Liver (tissue), 9 donors: ENCODE measurements around the gene EPC2. TPM values are rescaled to one million over a fixed set of nuclear protein-coding genes. Genes with fewer than 3 reads are reported as not detected.

Source experiments
- DNase-seq: peaks from one replicate; pipeline ENCODE4 v3.0.0-alpha.2; 2017; ENCODE audit warnings: low spot score
- H3K27ac ChIP-seq, 2 donors: one replicate each; pipeline ENCODE4 v1.7.0; 2013; ENCODE audit warnings: inconsistent platforms in 2 of 2, low read length in 2 of 2, control low read depth in 1 of 2, low read depth in 1 of 2, mild to moderate bottlenecking in 1 of 2
- H3K27me3 ChIP-seq, 4 donors: one replicate each; pipeline versions ENCODE4 v1.6.1 to v1.7.0; 2013; ENCODE audit warnings: low read length in 3 of 4, inconsistent platforms in 1 of 4, mild to moderate bottlenecking in 1 of 4, moderate library complexity in 1 of 4; ENCODE audit not compliant: control insufficient read depth in 4 of 4, insufficient read depth in 4 of 4
- H3K36me3 ChIP-seq, 4 donors: one replicate each; pipeline versions ENCODE4 v1.6.1 to v1.7.0; 2013; ENCODE audit warnings: low read length in 3 of 4, mild to moderate bottlenecking in 3 of 4, low read depth in 1 of 4, moderate library complexity in 1 of 4; ENCODE audit not compliant: control insufficient read depth in 4 of 4, insufficient read depth in 3 of 4
- H3K4me1 ChIP-seq, 4 donors: one replicate each; pipeline versions ENCODE4 v1.6.1 to v1.7.0; 2013; ENCODE audit warnings: low read length in 3 of 4, mild to moderate bottlenecking in 3 of 4, moderate library complexity in 1 of 4; ENCODE audit not compliant: control insufficient read depth in 4 of 4, insufficient read depth in 4 of 4
- H3K4me3 ChIP-seq, 3 donors: one replicate each; pipeline versions ENCODE4 v1.6.1 to v1.7.0; 2013; ENCODE audit warnings: low read length in 3 of 3, control low read depth in 1 of 3, low read depth in 1 of 3, mild to moderate bottlenecking in 1 of 3
- H3K9ac ChIP-seq, 2 donors: one replicate each; pipeline ENCODE4 v1.7.0; 2013; ENCODE audit warnings: low read length in 2 of 2, mild to moderate bottlenecking in 2 of 2, moderate library complexity in 2 of 2, control low read depth in 1 of 2, low read depth in 1 of 2
- H3K9me3 ChIP-seq, 4 donors: one replicate each; pipeline versions ENCODE4 v1.6.1 to v1.7.0; 2013; ENCODE audit warnings: low read length in 3 of 4; ENCODE audit not compliant: control insufficient read depth in 4 of 4
- EGR1 ChIP-seq, 2 donors: IDR thresholded peaks; 2 replicates each; pipeline ENCODE4 v1.6.1; 2016 to 2018; ENCODE audit warnings: antibody characterized with exemption in 2 of 2, low read depth in 2 of 2
- FOXA1 ChIP-seq: IDR thresholded peaks from 2 replicates; pipeline ENCODE4 v1.6.1; 2016; ENCODE audit warnings: antibody characterized with exemption
- FOXA2 ChIP-seq: IDR thresholded peaks from 2 replicates; pipeline ENCODE4 v1.6.1; 2016; ENCODE audit warnings: antibody characterized with exemption
- GABPA ChIP-seq, 2 donors: IDR thresholded peaks in 1 of 2; conservative IDR thresholded peaks in 1 of 2; 2 replicates each; pipeline ENCODE4 v1.6.1; 2016; ENCODE audit warnings: antibody characterized with exemption in 2 of 2, mild to moderate bottlenecking in 1 of 2, moderate library complexity in 1 of 2
- HNF4A ChIP-seq, 2 donors: conservative IDR thresholded peaks; 2 replicates each; pipeline ENCODE4 v1.6.1; 2016; ENCODE audit warnings: antibody characterized with exemption in 2 of 2, mild to moderate bottlenecking in 2 of 2
- HNF4G ChIP-seq: IDR thresholded peaks from 2 replicates; pipeline ENCODE4 v1.6.1; 2016; ENCODE audit warnings: antibody characterized with exemption
- JUND ChIP-seq, 2 donors: IDR thresholded peaks; 2 replicates each; pipeline ENCODE4 v1.6.1; 2016; ENCODE audit warnings: antibody characterized with exemption in 2 of 2
- NR2F2 ChIP-seq: IDR thresholded peaks from 2 replicates; pipeline ENCODE4 v1.6.1; 2016; ENCODE audit warnings: antibody characterized with exemption
- RAD21 ChIP-seq, 2 donors: IDR thresholded peaks; 2 replicates each; pipeline ENCODE4 v1.6.1; 2016; ENCODE audit warnings: antibody characterized with exemption in 2 of 2, mild to moderate bottlenecking in 2 of 2
- RXRA ChIP-seq, 2 donors: IDR thresholded peaks; 2 replicates each; pipeline ENCODE4 v1.6.1; 2017 to 2018; ENCODE audit warnings: antibody characterized with exemption in 2 of 2, mild to moderate bottlenecking in 1 of 2
- SP1 ChIP-seq: IDR thresholded peaks from 2 replicates; pipeline ENCODE4 v1.6.1; 2018; ENCODE audit warnings: antibody characterized with exemption, mild to moderate bottlenecking
- TAF1 ChIP-seq: conservative IDR thresholded peaks from 2 replicates; pipeline ENCODE4 v1.6.1; 2016; ENCODE audit warnings: antibody characterized with exemption, mild to moderate bottlenecking
- YY1 ChIP-seq: IDR thresholded peaks from 2 replicates; pipeline ENCODE4 v1.6.1; 2016; ENCODE audit warnings: antibody characterized with exemption, mild to moderate bottlenecking
- WGBS: extraction: QIAGEN DNeasy Blood & Tissue Kit; methylation state at CpG from one replicate; pipeline ENCODE4 v1.1.7; 2013; 5-methylcytosine and 5-hydroxymethylcytosine counted together
- polyA plus RNA-seq, 2 donors: library from polyadenylated mRNA; stranded (reverse) in 1 of 2; unstranded in 1 of 2; fragments of 200-250 nt in 1 of 2; fragments of >200 nt in 1 of 2; fragmentation: Nextera tagmentation in 1 of 2; extraction: Ambion mirVana in 1 of 2; gene quantifications; one replicate each; pipeline versions ENCODE4 v1.2.1 to v1.2.3, GENCODE V29; 2013 to 2015
- total RNA-seq, 2 donors: library from RNA; depleted of rRNA; stranded (reverse); fragments of >200 nt; gene quantifications; one replicate each; pipeline ENCODE4 v1.2.3, GENCODE V29; 2014
- TF ChIP-seq, protein P1 (sequence below): IDR thresholded peaks from 2 replicates; pipeline ENCODE4 v1.6.1; 2016; ENCODE audit warnings: antibody characterized with exemption, mild to moderate bottlenecking
- TF ChIP-seq, protein P2 (sequence below): IDR thresholded peaks from 2 replicates; pipeline ENCODE4 v1.6.1; 2016; ENCODE audit warnings: antibody characterized with exemption
- TF ChIP-seq, protein P3 (sequence below): IDR thresholded peaks from 2 replicates; pipeline ENCODE4 v1.6.1; 2016; ENCODE audit warnings: antibody characterized with exemption
- TF ChIP-seq, protein P4 (sequence below): IDR thresholded peaks from 2 replicates; pipeline ENCODE4 v1.6.1; 2016; ENCODE audit warnings: antibody characterized with exemption
- TF ChIP-seq, protein P5 (sequence below): fragments of 150-350 bp; IDR thresholded peaks from 2 replicates; pipeline ENCODE4 v1.5.1; 2017; ENCODE audit warnings: improper control_type of control experiment, low read depth, low read length; ENCODE audit not compliant: missing input control
- donor health status: healthy.
- donor health status: healthy.
- donor health status: healthy.
- donor health status: healthy.
- donor health status: healthy.

EPC2 gene
- total and polyA plus RNA-seq, 4 donors: 2.8 to 17.7 (median 9.6) TPM

DNA sequence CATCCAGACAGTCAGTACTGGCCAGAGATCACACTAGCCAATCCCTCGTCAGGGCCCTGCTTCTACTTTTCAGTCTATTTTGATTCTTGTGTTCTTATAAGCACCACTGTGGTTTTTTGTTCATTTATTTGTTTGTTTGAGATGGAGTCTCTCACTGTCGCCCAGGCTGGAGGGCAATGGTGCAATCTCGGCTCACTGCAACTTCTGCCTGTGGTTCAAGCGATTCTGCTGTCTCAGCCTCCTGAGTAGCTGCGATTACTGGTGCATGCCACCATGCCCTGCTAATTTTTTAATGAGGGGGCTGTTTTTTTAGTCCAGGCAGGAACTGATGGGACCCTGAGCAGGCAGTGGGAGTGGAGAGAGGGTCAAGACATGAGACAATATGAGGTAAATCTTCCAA is 165.5 kb downstream of the EPC2 start:
- 92% methylated on average over 5 of the region's 5 CpGs for WGBS
- H3K27ac ChIP-seq: no peak overlapping the region
- DNase-seq: no peak
- no peak overlapping the region for H3K9ac ChIP-seq
- H3K9me3 ChIP-seq: peaks cover 0 to 2% (median 0%) of the 10 kb centered on the region in 4 donors
- H3K4me1 ChIP-seq: no peaks in the 10 kb centered on the region
- no peak overlapping the region for H3K4me3 ChIP-seq
- H3K36me3 ChIP-seq: no peaks in the 10 kb centered on the region
- no peaks in the 10 kb centered on the region for H3K27me3 ChIP-seq
- TF ChIP-seq HNF4A (conservative IDR thresholded peaks at IDR 0.05) (no peak), JUND (IDR thresholded peaks at IDR 0.05) (no peak)

DNA sequence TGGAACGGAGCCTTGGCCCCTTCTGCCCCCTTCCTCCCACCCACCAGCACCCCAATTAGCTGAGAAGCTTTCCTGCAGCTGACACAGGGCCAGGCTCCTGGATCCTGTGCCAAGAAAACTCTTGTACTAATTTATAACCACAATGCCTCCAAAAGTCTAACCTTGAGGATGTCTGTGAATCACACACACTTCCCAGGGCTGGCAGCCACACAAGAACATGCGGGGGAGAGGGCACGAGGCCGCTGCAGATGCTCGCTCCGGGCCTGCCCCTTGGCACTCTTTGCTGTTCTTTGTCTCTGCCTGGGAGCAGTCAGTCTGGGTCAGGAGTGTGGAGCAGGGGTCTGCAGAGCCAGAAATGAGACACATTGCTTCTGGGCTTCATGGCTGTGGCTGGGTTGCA is 167.8 kb downstream of the EPC2 start:
- Histone ChIP-seq H3K9ac (no peak overlapping the region), H3K4me1 (peaks cover 0 to 3% (median 0%) of the 10 kb centered on the region in 4 donors), H3K9me3 (no peaks in the 10 kb centered on the region), H3K36me3 (no peaks in the 10 kb centered on the region), H3K4me3 (no peak overlapping the region), H3K27me3 (peaks cover 0 to 3% (median 0%) of the 10 kb centered on the region in 4 donors), H3K27ac (no peak overlapping the region)
- no peak for DNase-seq
- no peak for TF ChIP-seq RAD21 (IDR thresholded peaks at IDR 0.05)
- TF ChIP-seq, protein P1, sequence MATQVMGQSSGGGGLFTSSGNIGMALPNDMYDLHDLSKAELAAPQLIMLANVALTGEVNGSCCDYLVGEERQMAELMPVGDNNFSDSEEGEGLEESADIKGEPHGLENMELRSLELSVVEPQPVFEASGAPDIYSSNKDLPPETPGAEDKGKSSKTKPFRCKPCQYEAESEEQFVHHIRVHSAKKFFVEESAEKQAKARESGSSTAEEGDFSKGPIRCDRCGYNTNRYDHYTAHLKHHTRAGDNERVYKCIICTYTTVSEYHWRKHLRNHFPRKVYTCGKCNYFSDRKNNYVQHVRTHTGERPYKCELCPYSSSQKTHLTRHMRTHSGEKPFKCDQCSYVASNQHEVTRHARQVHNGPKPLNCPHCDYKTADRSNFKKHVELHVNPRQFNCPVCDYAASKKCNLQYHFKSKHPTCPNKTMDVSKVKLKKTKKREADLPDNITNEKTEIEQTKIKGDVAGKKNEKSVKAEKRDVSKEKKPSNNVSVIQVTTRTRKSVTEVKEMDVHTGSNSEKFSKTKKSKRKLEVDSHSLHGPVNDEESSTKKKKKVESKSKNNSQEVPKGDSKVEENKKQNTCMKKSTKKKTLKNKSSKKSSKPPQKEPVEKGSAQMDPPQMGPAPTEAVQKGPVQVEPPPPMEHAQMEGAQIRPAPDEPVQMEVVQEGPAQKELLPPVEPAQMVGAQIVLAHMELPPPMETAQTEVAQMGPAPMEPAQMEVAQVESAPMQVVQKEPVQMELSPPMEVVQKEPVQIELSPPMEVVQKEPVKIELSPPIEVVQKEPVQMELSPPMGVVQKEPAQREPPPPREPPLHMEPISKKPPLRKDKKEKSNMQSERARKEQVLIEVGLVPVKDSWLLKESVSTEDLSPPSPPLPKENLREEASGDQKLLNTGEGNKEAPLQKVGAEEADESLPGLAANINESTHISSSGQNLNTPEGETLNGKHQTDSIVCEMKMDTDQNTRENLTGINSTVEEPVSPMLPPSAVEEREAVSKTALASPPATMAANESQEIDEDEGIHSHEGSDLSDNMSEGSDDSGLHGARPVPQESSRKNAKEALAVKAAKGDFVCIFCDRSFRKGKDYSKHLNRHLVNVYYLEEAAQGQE: no peak
- TF ChIP-seq, protein P2, sequence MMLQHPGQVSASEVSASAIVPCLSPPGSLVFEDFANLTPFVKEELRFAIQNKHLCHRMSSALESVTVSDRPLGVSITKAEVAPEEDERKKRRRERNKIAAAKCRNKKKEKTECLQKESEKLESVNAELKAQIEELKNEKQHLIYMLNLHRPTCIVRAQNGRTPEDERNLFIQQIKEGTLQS: no peak
- no peak for TF ChIP-seq EGR1 (IDR thresholded peaks at IDR 0.05; ENCODE audit: low read depth in 2 of 2)
- TF ChIP-seq TAF1: no peak
- TF ChIP-seq, protein P3, sequence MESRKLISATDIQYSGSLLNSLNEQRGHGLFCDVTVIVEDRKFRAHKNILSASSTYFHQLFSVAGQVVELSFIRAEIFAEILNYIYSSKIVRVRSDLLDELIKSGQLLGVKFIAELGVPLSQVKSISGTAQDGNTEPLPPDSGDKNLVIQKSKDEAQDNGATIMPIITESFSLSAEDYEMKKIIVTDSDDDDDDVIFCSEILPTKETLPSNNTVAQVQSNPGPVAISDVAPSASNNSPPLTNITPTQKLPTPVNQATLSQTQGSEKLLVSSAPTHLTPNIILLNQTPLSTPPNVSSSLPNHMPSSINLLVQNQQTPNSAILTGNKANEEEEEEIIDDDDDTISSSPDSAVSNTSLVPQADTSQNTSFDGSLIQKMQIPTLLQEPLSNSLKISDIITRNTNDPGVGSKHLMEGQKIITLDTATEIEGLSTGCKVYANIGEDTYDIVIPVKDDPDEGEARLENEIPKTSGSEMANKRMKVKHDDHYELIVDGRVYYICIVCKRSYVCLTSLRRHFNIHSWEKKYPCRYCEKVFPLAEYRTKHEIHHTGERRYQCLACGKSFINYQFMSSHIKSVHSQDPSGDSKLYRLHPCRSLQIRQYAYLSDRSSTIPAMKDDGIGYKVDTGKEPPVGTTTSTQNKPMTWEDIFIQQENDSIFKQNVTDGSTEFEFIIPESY: no peak
- TF ChIP-seq, protein P4, sequence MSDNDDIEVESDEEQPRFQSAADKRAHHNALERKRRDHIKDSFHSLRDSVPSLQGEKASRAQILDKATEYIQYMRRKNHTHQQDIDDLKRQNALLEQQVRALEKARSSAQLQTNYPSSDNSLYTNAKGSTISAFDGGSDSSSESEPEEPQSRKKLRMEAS: no peak
- no peak for TF ChIP-seq HNF4G
- no peak for TF ChIP-seq FOXA1
- TF ChIP-seq FOXA2: no peak
- TF ChIP-seq NR2F2: no peak
- TF ChIP-seq YY1: no peak
- TF ChIP-seq GABPA (IDR thresholded peaks at IDR 0.05 in 1 of 2, conservative IDR thresholded peaks at IDR 0.05 in 1 of 2): no peak
- TF ChIP-seq RXRA (IDR thresholded peaks at IDR 0.05): no peak
- TF ChIP-seq, protein P5, sequence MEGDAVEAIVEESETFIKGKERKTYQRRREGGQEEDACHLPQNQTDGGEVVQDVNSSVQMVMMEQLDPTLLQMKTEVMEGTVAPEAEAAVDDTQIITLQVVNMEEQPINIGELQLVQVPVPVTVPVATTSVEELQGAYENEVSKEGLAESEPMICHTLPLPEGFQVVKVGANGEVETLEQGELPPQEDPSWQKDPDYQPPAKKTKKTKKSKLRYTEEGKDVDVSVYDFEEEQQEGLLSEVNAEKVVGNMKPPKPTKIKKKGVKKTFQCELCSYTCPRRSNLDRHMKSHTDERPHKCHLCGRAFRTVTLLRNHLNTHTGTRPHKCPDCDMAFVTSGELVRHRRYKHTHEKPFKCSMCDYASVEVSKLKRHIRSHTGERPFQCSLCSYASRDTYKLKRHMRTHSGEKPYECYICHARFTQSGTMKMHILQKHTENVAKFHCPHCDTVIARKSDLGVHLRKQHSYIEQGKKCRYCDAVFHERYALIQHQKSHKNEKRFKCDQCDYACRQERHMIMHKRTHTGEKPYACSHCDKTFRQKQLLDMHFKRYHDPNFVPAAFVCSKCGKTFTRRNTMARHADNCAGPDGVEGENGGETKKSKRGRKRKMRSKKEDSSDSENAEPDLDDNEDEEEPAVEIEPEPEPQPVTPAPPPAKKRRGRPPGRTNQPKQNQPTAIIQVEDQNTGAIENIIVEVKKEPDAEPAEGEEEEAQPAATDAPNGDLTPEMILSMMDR: no peak
- TF ChIP-seq SP1: no peak
- no peak for TF ChIP-seq JUND (IDR thresholded peaks at IDR 0.05)
- no peak for TF ChIP-seq HNF4A (conservative IDR thresholded peaks at IDR 0.05)
- 75% methylated on average over 6 of the region's 6 CpGs for WGBS
